WTC11 (cell line): Measurements from ENCODE around the gene EIF3A.

Source experiments
- CBFB ChIP-seq: sonication (generic); formaldehyde crosslinking; IDR thresholded peaks from 2 replicates; pipeline ENCODE4 v1.8.1; 2022; ENCODE audit warnings: mild to moderate bottlenecking, low read depth, missing genetic modification reagents
- CTCF ChIP-seq: fragments of 200-600 bp; IDR thresholded peaks from 2 replicates; pipeline ENCODE4 v1.8.0; 2022; ENCODE audit warnings: antibody characterized with exemption
- ERG ChIP-seq: fragments of 250-450 bp; sonication (Bioruptor Pico); IDR thresholded peaks from 2 replicates; pipeline ENCODE4 v1.8.0; 2021; ENCODE audit warnings: mild to moderate bottlenecking
- GTF2I ChIP-seq: fragments of 250-450 bp; sonication (Bioruptor Pico); conservative IDR thresholded peaks from 2 replicates; pipeline ENCODE4 v1.4.0; 2021; ENCODE audit warnings: mild to moderate bottlenecking
- IRF1 ChIP-seq: sonication (generic); formaldehyde crosslinking; IDR thresholded peaks from 2 replicates; pipeline ENCODE4 v1.8.0; 2023; ENCODE audit warnings: missing genetic modification reagents
- JUN ChIP-seq: sonication (generic); formaldehyde crosslinking; IDR thresholded peaks from 2 replicates; pipeline ENCODE4 v1.8.0; 2023; ENCODE audit warnings: mild to moderate bottlenecking, missing genetic modification reagents
- TP53 ChIP-seq: sonication (generic); formaldehyde crosslinking; IDR thresholded peaks from 2 replicates; pipeline ENCODE4 v1.8.1; 2023; ENCODE audit warnings: mild to moderate bottlenecking, missing genetic modification reagents
- ZBTB43 ChIP-seq: sonication (generic); formaldehyde crosslinking; IDR thresholded peaks from 2 replicates; pipeline ENCODE4 v1.8.1; 2023; ENCODE audit warnings: mild to moderate bottlenecking, missing genetic modification reagents
- ZNF423 ChIP-seq: fragments of 250-450 bp; sonication (Bioruptor Pico); IDR thresholded peaks from 2 replicates; pipeline ENCODE4 v2.1.2; 2022; ENCODE audit warnings: mild to moderate bottlenecking, moderate library complexity

- TF ChIP-seq CTCF (no peak), CBFB (CRISPR knock-in tag) (no peak), IRF1 (CRISPR knock-in tag) (no peak), GTF2I (CRISPR knock-in tag) (no peak), TP53 (CRISPR knock-in tag) (no peak), JUN (CRISPR knock-in tag) (no peak), ERG (CRISPR knock-in tag) (no peak), ZNF423 (CRISPR knock-in tag) (no peak), ZBTB43 (CRISPR knock-in tag) (no peak)
Observed at GRCh38 chr10:119087271-119087882, 6.8 kb upstream of the EIF3A start.
